Measurements from ENCODE around the gene CALHM4.

GRCh38 chr6:116553451-116553850 is at the start of gene CALHM4:
- TF ChIP-seq, protein P1, sequence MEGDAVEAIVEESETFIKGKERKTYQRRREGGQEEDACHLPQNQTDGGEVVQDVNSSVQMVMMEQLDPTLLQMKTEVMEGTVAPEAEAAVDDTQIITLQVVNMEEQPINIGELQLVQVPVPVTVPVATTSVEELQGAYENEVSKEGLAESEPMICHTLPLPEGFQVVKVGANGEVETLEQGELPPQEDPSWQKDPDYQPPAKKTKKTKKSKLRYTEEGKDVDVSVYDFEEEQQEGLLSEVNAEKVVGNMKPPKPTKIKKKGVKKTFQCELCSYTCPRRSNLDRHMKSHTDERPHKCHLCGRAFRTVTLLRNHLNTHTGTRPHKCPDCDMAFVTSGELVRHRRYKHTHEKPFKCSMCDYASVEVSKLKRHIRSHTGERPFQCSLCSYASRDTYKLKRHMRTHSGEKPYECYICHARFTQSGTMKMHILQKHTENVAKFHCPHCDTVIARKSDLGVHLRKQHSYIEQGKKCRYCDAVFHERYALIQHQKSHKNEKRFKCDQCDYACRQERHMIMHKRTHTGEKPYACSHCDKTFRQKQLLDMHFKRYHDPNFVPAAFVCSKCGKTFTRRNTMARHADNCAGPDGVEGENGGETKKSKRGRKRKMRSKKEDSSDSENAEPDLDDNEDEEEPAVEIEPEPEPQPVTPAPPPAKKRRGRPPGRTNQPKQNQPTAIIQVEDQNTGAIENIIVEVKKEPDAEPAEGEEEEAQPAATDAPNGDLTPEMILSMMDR (IDR thresholded peaks at IDR 0.05; ENCODE audit: insufficient read depth, low read length, poor library complexity, severe bottlenecking): no peak
- TF ChIP-seq EZH2phosphoT487 (conservative IDR thresholded peaks at IDR 0.05; ENCODE audit: low read length): no peak

Data from SU-DHL-6 (cell line).